Muscle layer of colon (tissue), 2 donors: ENCODE results near the gene SUPT4H1.
A peak's percentile ranks its signal among the peaks of the same experiment; 100 is the strongest.

ENCODE experiments used
- H3K27ac ChIP-seq: one replicate; pipeline ENCODE4 v1.7.0; 2013; ENCODE audit warnings: low read depth, mild to moderate bottlenecking, low read length, moderate library complexity
- H3K27me3 ChIP-seq, 2 donors: one replicate each; pipeline ENCODE4 v1.7.0; 2013; ENCODE audit warnings: low read length in 2 of 2, mild to moderate bottlenecking in 2 of 2; ENCODE audit not compliant: insufficient read depth in 2 of 2, control insufficient read depth in 1 of 2
- H3K36me3 ChIP-seq: one replicate; pipeline ENCODE4 v1.7.0; 2013; ENCODE audit warnings: mild to moderate bottlenecking, low read length; ENCODE audit not compliant: insufficient read depth
- H3K4me1 ChIP-seq: one replicate; pipeline ENCODE4 v1.7.0; 2013; ENCODE audit warnings: mild to moderate bottlenecking, low read length; ENCODE audit not compliant: insufficient read depth
- H3K4me3 ChIP-seq, 2 donors: one replicate each; pipeline ENCODE4 v1.7.0; 2013; ENCODE audit warnings: low read length in 2 of 2, low read depth in 1 of 2, mild to moderate bottlenecking in 1 of 2, moderate library complexity in 1 of 2
- H3K9ac ChIP-seq: one replicate; pipeline ENCODE4 v1.7.0; 2013; ENCODE audit warnings: low read length
- H3K9me3 ChIP-seq: one replicate; pipeline ENCODE4 v1.7.0; 2013; ENCODE audit warnings: mild to moderate bottlenecking, low read length
- donor health status: abdominal sarcoma.
- donor health status: Adenocarcinoma of cecum.

Gene SUPT4H1

DNA sequence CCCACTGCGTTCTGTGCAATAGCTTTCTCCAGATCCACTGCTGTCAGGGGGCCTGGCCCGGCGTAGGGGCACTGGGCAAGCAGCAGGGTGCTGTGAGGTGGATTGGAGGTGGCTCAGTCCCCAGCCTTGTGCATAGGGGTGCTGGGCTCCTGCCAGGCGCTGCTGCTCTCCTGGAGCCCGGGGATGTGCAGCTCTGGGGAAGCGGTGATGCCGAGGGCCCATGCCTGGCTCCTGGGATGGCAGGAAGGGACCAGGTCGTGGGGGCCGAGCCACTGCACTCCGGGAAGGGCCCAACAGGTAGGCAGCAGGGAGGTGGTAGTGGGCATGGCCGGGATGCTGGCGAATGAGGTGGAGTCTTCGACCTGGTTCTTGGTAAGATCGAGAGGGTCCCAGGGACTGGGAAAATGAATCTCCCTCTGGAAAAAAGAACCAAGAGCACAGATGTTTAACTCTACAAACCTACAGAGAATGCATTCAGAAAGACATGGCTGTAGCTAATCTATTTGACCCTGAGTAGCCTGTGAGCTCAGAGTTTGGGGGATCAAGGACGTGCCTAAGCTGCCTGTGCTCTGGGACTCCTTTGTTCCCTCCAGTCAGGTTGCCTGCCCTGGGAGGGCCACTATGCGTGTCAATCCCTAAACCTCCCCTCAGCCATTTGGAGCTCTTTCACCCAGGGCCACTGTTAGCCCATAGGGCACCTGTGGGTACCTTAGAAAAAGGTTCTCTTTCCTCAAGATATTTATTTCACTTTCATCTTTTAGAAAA lies 6.6 kb upstream of the SUPT4H1 start:
- no peak overlapping the region for H3K4me3 ChIP-seq
- H3K9ac ChIP-seq = no peak overlapping the region
- no peaks in the 10 kb centered on the region for H3K36me3 ChIP-seq
- H3K9me3 ChIP-seq = no peaks in the 10 kb centered on the region
- H3K27me3 ChIP-seq = no peaks in the 10 kb centered on the region
- no peaks in the 10 kb centered on the region for H3K4me1 ChIP-seq
- H3K27ac ChIP-seq = no peak overlapping the region

DNA sequence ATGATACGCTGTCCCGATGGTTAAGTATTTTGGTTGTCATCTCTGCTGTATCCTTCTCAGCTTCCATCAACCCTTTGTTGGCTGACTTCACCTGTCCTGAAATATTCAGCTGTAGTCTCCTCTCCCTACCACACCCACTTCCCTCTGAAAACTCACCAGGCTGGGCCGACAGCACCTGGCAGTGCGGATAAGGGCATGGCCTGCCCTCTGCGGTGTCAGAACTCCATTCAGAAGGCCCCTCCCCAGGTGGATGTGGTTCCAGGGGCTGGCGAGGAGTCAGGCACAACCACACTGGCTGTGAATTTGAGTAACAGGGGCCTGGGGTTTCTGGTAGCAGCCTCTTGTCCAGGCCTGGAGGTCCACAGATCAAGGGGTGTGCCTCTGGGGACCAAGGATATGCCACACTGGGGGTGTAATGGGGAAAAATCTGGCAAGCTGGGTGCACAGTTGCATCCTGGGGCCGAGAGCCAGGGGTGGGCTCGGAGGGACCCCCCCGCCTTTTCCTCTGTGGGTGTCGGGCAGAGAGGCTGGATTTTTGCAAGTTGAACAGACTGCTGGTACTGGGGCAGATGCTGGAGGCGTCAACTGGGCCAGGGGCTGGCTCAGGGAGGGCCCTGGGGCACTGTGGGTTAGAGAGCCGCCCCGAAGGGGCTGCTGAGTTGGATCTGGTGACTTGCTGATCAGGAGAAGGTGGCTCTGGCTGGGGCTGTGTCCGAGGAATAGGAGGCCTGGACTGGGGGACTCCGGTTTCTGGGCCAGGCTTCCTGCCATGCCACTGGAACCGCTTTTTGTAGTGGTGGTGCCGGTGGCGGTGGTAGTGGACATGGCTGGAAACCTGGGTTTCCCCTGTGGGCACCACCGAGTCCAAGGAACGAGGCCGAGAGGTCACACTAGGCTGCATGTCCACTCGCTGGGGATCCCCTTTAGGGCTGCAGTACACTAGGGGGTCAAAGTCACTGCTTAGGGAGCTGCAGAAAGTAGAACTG lies 5.6 kb upstream of the SUPT4H1 start:
- Histone ChIP-seq H3K9ac (no peak overlapping the region), H3K27me3 (no peaks in the 10 kb centered on the region), H3K9me3 (no peaks in the 10 kb centered on the region), H3K4me3 (no peak overlapping the region), H3K27ac (no peak overlapping the region), H3K36me3 (no peaks in the 10 kb centered on the region), H3K4me1 (peaks cover 6% of the 10 kb centered on the region)

DNA sequence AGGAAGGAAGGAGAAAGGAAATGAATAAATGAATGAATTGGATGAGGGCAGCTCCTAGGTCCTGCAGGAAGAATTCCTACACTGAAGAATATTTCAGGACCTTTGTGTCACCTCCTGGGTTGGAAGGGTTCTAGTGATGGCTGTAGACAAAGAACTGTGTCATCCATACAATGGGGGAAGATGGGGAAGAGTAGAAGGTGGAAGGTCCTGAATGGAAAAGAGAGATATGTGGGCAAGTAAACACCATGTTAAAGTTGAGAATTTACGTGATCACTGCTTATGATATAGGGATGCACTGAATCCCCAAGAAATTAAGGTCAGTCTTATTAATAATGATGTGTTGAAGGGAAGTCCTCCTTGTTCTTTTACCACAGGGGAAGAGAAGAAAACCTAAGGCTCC lies 4.2 kb upstream of the SUPT4H1 start:
- Histone ChIP-seq H3K36me3 (no peaks in the 10 kb centered on the region), H3K9ac (no peak overlapping the region), H3K27me3 (no peaks in the 10 kb centered on the region), H3K27ac (no peak overlapping the region), H3K9me3 (no peaks in the 10 kb centered on the region), H3K4me1 (peaks cover 8% of the 10 kb centered on the region), H3K4me3 (no peak overlapping the region)

DNA sequence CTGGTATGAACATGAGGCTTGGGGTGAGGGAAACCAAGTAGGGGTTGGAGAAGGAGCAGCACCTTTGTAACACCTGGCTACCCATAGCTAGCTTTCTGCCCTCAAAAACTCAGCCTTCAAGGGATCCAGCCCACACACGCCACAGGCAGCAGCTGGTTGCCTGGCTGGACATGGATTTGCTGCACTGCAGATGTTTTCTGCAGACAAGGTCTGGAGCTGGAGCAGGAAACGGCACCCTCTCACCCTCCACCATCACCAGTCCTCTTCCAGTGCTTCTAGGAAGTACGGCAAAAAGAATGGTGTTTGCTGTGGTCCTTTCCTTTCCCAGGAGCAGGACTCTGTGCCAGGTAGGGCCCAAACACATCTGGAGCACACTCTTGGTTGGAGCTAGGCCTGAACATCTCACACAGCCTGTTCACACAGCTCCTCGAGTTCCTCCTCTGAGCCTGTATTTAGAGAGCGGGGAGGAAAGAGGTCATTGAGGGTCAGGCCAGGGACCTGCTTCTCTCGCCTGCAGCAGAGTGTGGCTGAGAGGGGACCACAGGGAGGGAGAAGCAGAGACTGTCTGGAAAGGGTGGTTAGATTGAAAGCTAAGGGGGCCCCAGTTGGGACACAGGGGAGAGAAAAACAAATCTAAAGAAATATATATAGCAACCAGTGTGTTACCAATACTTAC lies 2.7 kb upstream of the SUPT4H1 start:
- Histone ChIP-seq H3K4me3 (no peak overlapping the region), H3K4me1 (peaks cover 12% of the 10 kb centered on the region), H3K27ac (no peak overlapping the region), H3K9ac (no peak overlapping the region), H3K27me3 (no peaks in the 10 kb centered on the region), H3K36me3 (peaks cover 3% of the 10 kb centered on the region), H3K9me3 (no peaks in the 10 kb centered on the region)

DNA sequence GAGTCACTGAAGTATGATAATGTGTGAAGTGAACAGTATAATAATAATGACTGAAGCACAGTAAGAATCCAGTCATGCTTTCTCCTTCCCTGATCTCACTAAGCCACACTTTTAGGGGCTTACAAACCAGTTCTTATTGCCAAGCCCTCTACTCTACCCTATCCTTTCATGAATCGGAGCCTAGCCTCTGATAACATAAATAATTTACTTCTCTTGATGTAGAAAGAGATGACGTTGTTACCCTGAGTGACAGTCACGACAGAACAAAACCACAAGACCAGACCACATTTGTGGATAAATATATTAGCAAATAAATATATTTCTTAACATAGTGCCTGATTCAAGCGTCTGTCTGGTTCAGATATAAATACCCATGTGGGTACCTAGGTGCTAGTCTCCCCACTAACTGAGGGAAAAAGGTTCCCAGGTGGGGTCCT lies 1.4 kb upstream of the SUPT4H1 start:
- Histone ChIP-seq H3K4me3 (peak overlapping the region in 1 of 2 donors; percentile 99), H3K9me3 (no peaks in the 10 kb centered on the region), H3K4me1 (peaks cover 12% of the 10 kb centered on the region), H3K27me3 (no peaks in the 10 kb centered on the region), H3K9ac (peak overlapping the region; percentile 97), H3K27ac (peak overlapping the region; percentile 14), H3K36me3 (peaks cover 15% of the 10 kb centered on the region)

DNA sequence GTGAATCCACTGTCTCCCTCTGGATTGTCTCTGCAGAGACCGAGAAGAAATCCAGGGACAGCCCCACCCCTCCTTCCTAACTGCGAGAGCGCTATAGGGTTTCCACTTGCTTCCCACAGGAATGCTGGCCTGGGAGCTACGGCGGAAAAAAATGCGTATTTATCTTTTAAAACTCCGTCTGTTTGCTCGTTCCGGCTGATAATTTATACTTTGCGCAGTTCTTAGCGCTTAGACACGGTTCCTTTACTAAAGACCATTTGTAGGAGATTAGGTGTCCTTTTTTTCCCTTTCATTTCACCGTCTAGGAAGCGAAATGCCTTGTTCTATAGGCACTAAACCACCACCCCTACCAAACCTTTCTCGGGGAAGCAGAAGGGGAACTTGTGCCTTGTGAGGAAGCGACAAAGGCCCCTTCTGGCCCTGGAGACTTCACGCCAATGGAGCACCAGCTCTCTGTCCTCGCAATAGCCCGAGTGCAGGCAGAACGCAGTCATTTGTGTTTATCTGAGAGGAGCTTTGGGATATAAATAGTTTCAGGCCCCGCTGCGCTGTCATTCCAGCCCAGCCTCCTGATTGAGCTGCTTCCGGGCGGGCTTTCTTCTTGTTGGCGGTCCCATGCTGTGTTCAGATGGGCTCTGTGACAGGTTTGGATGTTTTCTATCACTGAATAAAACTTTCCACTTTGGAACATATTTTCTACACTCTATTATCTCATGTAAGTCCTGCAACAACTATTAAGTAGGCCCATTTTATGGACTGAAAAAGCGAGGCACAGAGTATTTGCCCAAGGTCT lies 791 bp upstream of the SUPT4H1 start:
- peaks cover 12% of the 10 kb centered on the region for H3K4me1 ChIP-seq
- peak overlapping the region; percentile 97 for H3K9ac ChIP-seq
- peaks cover 21% of the 10 kb centered on the region for H3K36me3 ChIP-seq
- H3K27ac ChIP-seq = peak overlapping the region; percentile 91
- no peaks in the 10 kb centered on the region for H3K9me3 ChIP-seq
- peak overlapping the region; percentile 77 to 99 for H3K4me3 ChIP-seq
- no peaks in the 10 kb centered on the region for H3K27me3 ChIP-seq

DNA sequence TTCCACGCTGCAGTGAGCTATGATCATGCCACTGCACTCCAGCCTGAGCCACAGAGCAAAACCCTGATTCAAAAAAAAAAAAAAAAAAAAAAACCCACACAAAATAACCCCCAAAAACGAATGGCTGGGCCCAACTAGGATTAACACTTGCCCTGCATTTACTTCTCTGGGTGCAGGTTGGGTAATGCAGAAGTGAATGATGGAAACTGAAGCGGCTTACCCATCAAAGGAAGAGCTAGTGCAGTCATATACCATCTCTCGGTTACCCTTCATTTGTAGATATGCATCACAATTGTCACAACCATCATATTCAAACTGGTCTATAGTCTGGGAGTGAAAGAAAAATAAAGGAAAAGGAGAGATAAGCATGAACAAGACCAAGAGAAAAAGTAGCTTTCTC lies 819 bp downstream of the SUPT4H1 start:
- Histone ChIP-seq H3K4me3 (peak overlapping the region; percentile 77 to 99), H3K4me1 (peaks cover 12% of the 10 kb centered on the region), H3K27me3 (no peaks in the 10 kb centered on the region), H3K27ac (peak overlapping the region; percentile 91), H3K36me3 (peaks cover 35% of the 10 kb centered on the region), H3K9me3 (no peaks in the 10 kb centered on the region), H3K9ac (peak overlapping the region; percentile 55)

DNA sequence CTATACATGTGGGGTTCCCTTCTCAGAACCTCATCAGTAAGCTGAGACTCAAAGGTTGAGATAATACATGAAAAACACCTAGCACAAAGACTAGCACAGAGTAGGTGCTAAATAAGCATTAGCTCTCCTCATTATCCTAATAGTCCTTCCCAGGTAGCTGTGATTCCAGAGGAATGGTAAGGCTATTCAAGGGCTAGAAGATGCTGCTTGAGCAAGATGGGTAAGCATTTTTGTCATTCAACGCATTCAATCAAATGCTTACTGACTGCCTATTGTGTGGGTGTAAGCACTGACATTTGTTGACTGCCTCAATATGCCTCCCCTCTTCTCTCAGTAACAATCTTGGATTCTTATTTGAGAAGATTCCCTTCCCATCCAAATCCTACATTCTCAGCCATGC lies 4.0 kb downstream of the SUPT4H1 start:
- Histone ChIP-seq H3K27me3 (no peaks in the 10 kb centered on the region), H3K4me1 (peaks cover 8% of the 10 kb centered on the region), H3K9ac (no peak overlapping the region), H3K4me3 (no peak overlapping the region), H3K27ac (no peak overlapping the region), H3K36me3 (peaks cover 59% of the 10 kb centered on the region), H3K9me3 (no peaks in the 10 kb centered on the region)

DNA sequence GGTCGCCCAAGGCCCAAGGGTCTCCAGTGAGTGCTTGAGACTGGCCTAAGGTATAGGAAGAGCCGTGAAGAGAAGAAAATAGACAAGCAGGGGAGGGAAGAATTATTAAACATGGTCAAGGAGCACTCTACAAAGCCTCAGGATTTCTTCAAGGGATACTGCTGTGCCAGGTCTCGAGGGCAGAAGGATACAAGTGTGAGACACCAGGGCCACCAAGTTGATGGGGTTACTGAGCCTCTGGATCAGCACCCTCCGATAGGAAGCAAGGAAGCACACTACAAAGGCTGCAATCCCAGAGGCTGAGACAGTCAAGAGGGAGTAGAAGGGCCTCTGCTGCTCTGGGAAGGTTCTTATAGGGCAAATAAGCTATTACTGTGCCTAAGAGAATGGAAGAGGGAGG lies 6.5 kb downstream of the SUPT4H1 start:
- no peak overlapping the region for H3K27ac ChIP-seq
- H3K9me3 ChIP-seq = no peaks in the 10 kb centered on the region
- peaks cover 59% of the 10 kb centered on the region for H3K36me3 ChIP-seq
- no peaks in the 10 kb centered on the region for H3K27me3 ChIP-seq
- no peak overlapping the region for H3K4me3 ChIP-seq
- no peaks in the 10 kb centered on the region for H3K4me1 ChIP-seq
- no peak overlapping the region for H3K9ac ChIP-seq

DNA sequence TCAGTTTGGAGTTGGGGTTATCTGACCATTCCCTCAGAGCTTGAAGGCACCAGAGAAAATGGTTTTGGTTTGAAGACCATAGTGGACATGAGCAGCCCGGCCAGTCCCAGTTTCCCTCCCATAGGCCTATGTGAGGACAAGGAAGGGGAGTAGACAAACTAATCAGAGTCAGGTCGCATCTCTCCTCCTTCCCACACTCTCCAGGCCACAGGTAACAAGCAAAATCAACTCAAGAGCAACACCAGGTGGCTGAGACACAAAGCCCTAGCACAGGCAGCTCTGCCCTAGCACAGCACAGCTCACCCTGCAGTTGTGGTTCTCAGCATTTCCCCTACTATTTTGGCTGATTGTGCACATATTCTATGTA lies 7.2 kb downstream of the SUPT4H1 start:
- Histone ChIP-seq H3K4me3 (no peak overlapping the region), H3K9me3 (no peaks in the 10 kb centered on the region), H3K36me3 (peaks cover 57% of the 10 kb centered on the region), H3K27ac (no peak overlapping the region), H3K27me3 (no peaks in the 10 kb centered on the region), H3K9ac (no peak overlapping the region), H3K4me1 (no peaks in the 10 kb centered on the region)
